ENCODE data around the gene SSUH2.

Gene SSUH2

DNA sequence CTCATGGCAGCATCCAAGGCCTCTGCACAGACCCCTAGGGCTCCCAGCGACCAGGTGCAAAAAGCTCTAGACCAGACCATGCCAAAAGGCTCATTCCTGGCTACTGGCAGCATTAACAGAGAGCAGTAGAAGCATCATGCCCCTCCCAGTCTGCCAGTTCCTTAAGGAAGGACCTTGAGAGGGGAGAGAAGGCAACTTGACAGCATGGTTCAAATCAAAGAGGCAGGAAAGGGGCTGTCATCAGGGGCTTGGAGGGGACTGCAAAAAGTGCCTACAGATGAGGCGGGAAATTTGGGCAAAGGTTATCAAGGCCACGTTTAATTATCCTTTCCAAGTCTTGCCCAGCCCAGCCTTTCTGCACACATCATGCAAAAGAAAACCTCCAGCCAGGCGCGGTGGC lies 64.7 kb downstream of the SSUH2 start:
- no peak for DNase-seq (ENCODE audit: low read depth in 1 of 2, low spot score in 1 of 2)
- no peaks in the 10 kb centered on the region for H3K27me3 ChIP-seq (ENCODE audit: insufficient read depth, poor library complexity, severe bottlenecking)
- TF ChIP-seq POLR2AphosphoS5 (IDR thresholded peaks at IDR 0.05; ENCODE audit: low read depth) (no peak), GABPA (IDR thresholded peaks at IDR 0.05; ENCODE audit: low read depth) (no peak)
- TF ChIP-seq, protein P1, sequence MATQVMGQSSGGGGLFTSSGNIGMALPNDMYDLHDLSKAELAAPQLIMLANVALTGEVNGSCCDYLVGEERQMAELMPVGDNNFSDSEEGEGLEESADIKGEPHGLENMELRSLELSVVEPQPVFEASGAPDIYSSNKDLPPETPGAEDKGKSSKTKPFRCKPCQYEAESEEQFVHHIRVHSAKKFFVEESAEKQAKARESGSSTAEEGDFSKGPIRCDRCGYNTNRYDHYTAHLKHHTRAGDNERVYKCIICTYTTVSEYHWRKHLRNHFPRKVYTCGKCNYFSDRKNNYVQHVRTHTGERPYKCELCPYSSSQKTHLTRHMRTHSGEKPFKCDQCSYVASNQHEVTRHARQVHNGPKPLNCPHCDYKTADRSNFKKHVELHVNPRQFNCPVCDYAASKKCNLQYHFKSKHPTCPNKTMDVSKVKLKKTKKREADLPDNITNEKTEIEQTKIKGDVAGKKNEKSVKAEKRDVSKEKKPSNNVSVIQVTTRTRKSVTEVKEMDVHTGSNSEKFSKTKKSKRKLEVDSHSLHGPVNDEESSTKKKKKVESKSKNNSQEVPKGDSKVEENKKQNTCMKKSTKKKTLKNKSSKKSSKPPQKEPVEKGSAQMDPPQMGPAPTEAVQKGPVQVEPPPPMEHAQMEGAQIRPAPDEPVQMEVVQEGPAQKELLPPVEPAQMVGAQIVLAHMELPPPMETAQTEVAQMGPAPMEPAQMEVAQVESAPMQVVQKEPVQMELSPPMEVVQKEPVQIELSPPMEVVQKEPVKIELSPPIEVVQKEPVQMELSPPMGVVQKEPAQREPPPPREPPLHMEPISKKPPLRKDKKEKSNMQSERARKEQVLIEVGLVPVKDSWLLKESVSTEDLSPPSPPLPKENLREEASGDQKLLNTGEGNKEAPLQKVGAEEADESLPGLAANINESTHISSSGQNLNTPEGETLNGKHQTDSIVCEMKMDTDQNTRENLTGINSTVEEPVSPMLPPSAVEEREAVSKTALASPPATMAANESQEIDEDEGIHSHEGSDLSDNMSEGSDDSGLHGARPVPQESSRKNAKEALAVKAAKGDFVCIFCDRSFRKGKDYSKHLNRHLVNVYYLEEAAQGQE (IDR thresholded peaks at IDR 0.05; ENCODE audit: insufficient replicate concordance, low read depth): no peak
- TF ChIP-seq, protein P2, sequence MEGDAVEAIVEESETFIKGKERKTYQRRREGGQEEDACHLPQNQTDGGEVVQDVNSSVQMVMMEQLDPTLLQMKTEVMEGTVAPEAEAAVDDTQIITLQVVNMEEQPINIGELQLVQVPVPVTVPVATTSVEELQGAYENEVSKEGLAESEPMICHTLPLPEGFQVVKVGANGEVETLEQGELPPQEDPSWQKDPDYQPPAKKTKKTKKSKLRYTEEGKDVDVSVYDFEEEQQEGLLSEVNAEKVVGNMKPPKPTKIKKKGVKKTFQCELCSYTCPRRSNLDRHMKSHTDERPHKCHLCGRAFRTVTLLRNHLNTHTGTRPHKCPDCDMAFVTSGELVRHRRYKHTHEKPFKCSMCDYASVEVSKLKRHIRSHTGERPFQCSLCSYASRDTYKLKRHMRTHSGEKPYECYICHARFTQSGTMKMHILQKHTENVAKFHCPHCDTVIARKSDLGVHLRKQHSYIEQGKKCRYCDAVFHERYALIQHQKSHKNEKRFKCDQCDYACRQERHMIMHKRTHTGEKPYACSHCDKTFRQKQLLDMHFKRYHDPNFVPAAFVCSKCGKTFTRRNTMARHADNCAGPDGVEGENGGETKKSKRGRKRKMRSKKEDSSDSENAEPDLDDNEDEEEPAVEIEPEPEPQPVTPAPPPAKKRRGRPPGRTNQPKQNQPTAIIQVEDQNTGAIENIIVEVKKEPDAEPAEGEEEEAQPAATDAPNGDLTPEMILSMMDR (IDR thresholded peaks at IDR 0.05; ENCODE audit: insufficient read depth, low read length): no peak
- no peak overlapping the region for H3K27ac ChIP-seq (replicated peaks)
- H3K4me3 ChIP-seq (replicated peaks; ENCODE audit: insufficient read depth, low read length): no peak overlapping the region

DNA sequence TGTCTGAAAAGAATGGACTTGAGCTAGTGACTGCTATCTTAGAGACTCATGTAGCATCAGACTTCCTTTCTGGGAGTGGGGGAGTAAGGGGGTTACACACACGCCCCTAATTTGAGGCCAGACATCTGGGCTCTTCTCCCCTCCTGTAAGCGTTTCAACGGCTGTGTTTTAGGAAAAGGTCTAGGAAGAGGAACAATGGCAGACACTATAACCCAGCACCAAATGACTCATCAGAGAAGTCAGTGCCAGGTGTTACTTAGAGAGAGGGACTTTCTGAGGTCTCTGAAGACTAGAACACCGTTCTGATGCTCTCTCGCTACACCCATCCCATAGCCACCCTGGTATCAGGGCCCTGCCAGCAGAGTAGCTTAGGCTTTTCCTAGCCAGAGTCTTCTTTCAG lies 65.5 kb downstream of the SSUH2 start:
- TF ChIP-seq, protein P2 (IDR thresholded peaks at IDR 0.05; ENCODE audit: insufficient read depth, low read length): no peak
- TF ChIP-seq POLR2AphosphoS5 (IDR thresholded peaks at IDR 0.05; ENCODE audit: low read depth) (peak; percentile 79), SPI1 (IDR thresholded peaks at IDR 0.05; ENCODE audit: borderline replicate concordance, low read depth) (peak; percentile 57; the same call in 1 of the 2 replicates)
- H3K27ac ChIP-seq (replicated peaks): no peak overlapping the region; the same call in 1 of the 2 replicates
- DNase-seq (ENCODE audit: low read depth in 1 of 2, low spot score in 1 of 2): peak; percentile 24 to 67
- no peaks in the 10 kb centered on the region for H3K27me3 ChIP-seq (ENCODE audit: insufficient read depth, poor library complexity, severe bottlenecking)
- no peak overlapping the region for H3K4me3 ChIP-seq (replicated peaks; ENCODE audit: insufficient read depth, low read length)

DNA sequence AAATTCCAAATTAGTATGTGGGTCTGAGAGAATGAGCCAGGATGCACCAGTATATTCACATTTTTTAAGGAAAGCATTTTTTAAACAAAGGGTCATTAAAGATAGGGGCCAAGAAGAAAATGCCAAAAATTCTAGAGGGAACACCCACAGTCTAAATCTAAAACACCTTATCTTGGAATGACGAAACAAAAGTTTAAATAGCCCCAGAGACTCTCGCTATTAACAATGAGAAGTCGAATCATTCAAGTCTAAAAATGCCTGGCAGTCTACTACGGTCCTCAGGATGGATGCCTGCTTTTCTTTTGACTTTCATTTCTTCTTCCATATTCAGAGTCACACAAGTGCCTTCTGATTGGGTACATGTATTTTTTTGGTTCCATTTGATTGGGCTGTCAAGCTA lies 66.3 kb downstream of the SSUH2 start:
- H3K27ac ChIP-seq (replicated peaks): peak overlapping the region; percentile 12; the same call in 1 of the 2 replicates
- TF ChIP-seq SPI1 (IDR thresholded peaks at IDR 0.05; ENCODE audit: borderline replicate concordance, low read depth) (no peak), POLR2AphosphoS5 (IDR thresholded peaks at IDR 0.05; ENCODE audit: low read depth) (no peak), GABPA (IDR thresholded peaks at IDR 0.05; ENCODE audit: low read depth) (no peak)
- TF ChIP-seq, protein P1 (IDR thresholded peaks at IDR 0.05; ENCODE audit: insufficient replicate concordance, low read depth): no peak
- TF ChIP-seq, protein P2 (IDR thresholded peaks at IDR 0.05; ENCODE audit: insufficient read depth, low read length): no peak

More for the DNA sequence above, 66.3 kb downstream of the SSUH2 start:
- Histone ChIP-seq H3K4me3 (replicated peaks; ENCODE audit: insufficient read depth, low read length) (no peak overlapping the region), H3K27me3 (ENCODE audit: insufficient read depth, poor library complexity, severe bottlenecking) (no peaks in the 10 kb centered on the region)
- DNase-seq (ENCODE audit: low read depth in 1 of 2, low spot score in 1 of 2): no peak

All from HL-60 (cell line).